HepG2 (cell line): Measurements from ENCODE around the gene NCOA3. TPM values are rescaled to one million over a fixed set of nuclear protein-coding genes. Genes with fewer than 3 reads are reported as not detected.
A peak's percentile ranks its signal among the peaks of the same experiment; 100 is the strongest.

ENCODE experiments used
- ATAC-seq: fragments of 200-7000 bp; cut with Tn5 transposase; 3 replicates; pipeline ENCODE4 v1.9.1; 2020; ENCODE audit warnings: mild to moderate bottlenecking, moderate library complexity
- BruUV-seq: library from RNA; stranded (reverse); fragments of 400-500 nt; replicated peaks from 2 replicates; lab custom pipeline; 2021; lab: Mats Ljungman, UMichigan
- CTCF ChIA-PET: fragments of 300-600 bp; formaldehyde crosslinking; extraction: SDS; loops from one replicate; lab custom pipeline; 2021; ENCODE audit warnings: low total read pairs, inconsistent platforms, low intra/inter-chr PET ratio; lab: Yijun Ruan, JAX
- POLR2A ChIA-PET: fragments of 350-600 bp; sonication (Branson Sonifier 250); formaldehyde crosslinking; loops from one replicate; lab custom pipeline; 2020; ENCODE audit warnings: antibody characterized with exemption, inconsistent platforms; lab: Yijun Ruan, JAX
- DNase-seq: peaks from one replicate; pipeline ENCODE4 v3.0.0-alpha.2; 2015; ENCODE audit warnings: low spot score
- FAIRE-seq: peaks from 3 replicates; lab custom pipeline; 2011; peaks lifted over from hg19 to GRCh38; lab: Jason Lieb, UNC
- H2AFZ ChIP-seq: one replicate; pipeline ENCODE4 v1.6.1; 2011; ENCODE audit warnings: low read length, inconsistent platforms
- H3K27ac ChIP-seq: fragments of 300-600 bp; 3 replicates; pipeline ENCODE4 v1.8.0; 2011; ENCODE audit warnings: mixed run types, mild to moderate bottlenecking, mixed read lengths, low read length, inconsistent platforms; ENCODE audit not compliant: insufficient read depth; ENCODE audit errors: extremely low read length
- H3K27me3 ChIP-seq, 2 experiments: fragments of 200-600 bp in 1 of 2; 2 replicates in 1 of 2; 3 replicates in 1 of 2; pipeline versions ENCODE4 v1.6.0 to v1.8.0; 2011; ENCODE audit warnings: low read length in 2 of 2, mild to moderate bottlenecking in 2 of 2, moderate library complexity in 2 of 2, inconsistent platforms in 1 of 2; ENCODE audit not compliant: insufficient read depth in 2 of 2, control insufficient read depth in 1 of 2
- H3K36me3 ChIP-seq, 2 experiments: fragments of 200-600 bp in 1 of 2; replicated peaks in 1 of 2; 2 replicates in 1 of 2; 3 replicates in 1 of 2; pipeline versions ENCODE4 v1.5.1 to v1.8.0; 2011; ENCODE audit warnings: low read length in 2 of 2, inconsistent platforms in 1 of 2; ENCODE audit not compliant: insufficient read depth in 2 of 2, control insufficient read depth in 1 of 2
- H3K4me1 ChIP-seq: 2 replicates; pipeline ENCODE4 v1.5.1; 2012; ENCODE audit warnings: low read length, inconsistent platforms; ENCODE audit not compliant: insufficient read depth
- H3K4me2 ChIP-seq: 2 replicates; pipeline ENCODE4 v1.6.0; 2011; ENCODE audit warnings: low read depth, low read length, inconsistent platforms
- H3K4me3 ChIP-seq, 3 experiments: fragments of 200-600 bp in 1 of 3; sonication (generic), shearing (Covaris generic) in 1 of 3; replicated peaks in 1 of 3; 2 replicates each; pipeline ENCODE4 v1.5.1; 2011 to 2016; ENCODE audit warnings: low read length in 3 of 3, inconsistent platforms in 2 of 3, low read depth in 2 of 3, mild to moderate bottlenecking in 2 of 3, control low read depth in 1 of 3, mixed read lengths in 1 of 3; ENCODE audit not compliant: insufficient read depth in 1 of 3
- H3K79me2 ChIP-seq: one replicate; pipeline ENCODE4 v1.6.1; 2011; ENCODE audit warnings: low read length, inconsistent platforms; ENCODE audit not compliant: insufficient read depth
- H3K9ac ChIP-seq: 2 replicates; pipeline ENCODE4 v1.6.0; 2011; ENCODE audit warnings: mild to moderate bottlenecking, low read depth, low read length, inconsistent platforms; ENCODE audit not compliant: insufficient read depth
- H3K9me3 ChIP-seq: 2 replicates; pipeline ENCODE4 v1.5.1; 2012; ENCODE audit warnings: mild to moderate bottlenecking, low read length
- H4K20me1 ChIP-seq: 2 replicates; pipeline ENCODE4 v1.6.0; 2011; ENCODE audit warnings: inconsistent platforms, mild to moderate bottlenecking, low read length, moderate library complexity; ENCODE audit not compliant: insufficient read depth
- AHR ChIP-seq: IDR thresholded peaks from 2 replicates; pipeline ENCODE4 v1.6.1; 2018; ENCODE audit warnings: missing genetic modification reagents, missing compliant biosample characterization
- ATF7-NPFF ChIP-seq: sonication (generic); formaldehyde crosslinking; IDR thresholded peaks from 2 replicates; pipeline ENCODE4 v1.8.1; 2023; ENCODE audit warnings: mild to moderate bottlenecking, low read depth, missing genetic modification reagents, moderate library complexity
- HNRNPK ChIP-seq: fragments of 200-400 bp; formaldehyde crosslinking; IDR thresholded peaks from 2 replicates; pipeline ENCODE4 v1.6.1; 2018; ENCODE audit warnings: low read length, low read depth, moderate library complexity, mild to moderate bottlenecking; ENCODE audit not compliant: poor library complexity, severe bottlenecking
- POGZ ChIP-seq: sonication (generic); formaldehyde crosslinking; IDR thresholded peaks from 2 replicates; pipeline ENCODE4 v1.4.0; 2020; ENCODE audit warnings: mild to moderate bottlenecking, missing genetic modification reagents
- PPARG ChIP-seq: conservative IDR thresholded peaks from 2 replicates; pipeline ENCODE4 v1.6.1; 2016; ENCODE audit warnings: missing biosample characterization, missing genetic modification reagents
- RARA ChIP-seq: IDR thresholded peaks from 2 replicates; pipeline ENCODE4 v1.6.1; 2016; ENCODE audit warnings: missing genetic modification reagents, missing compliant biosample characterization
- SETDB1 ChIP-seq: sonication (generic); formaldehyde crosslinking; IDR thresholded peaks from 2 replicates; pipeline ENCODE4 v1.5.1; 2020; ENCODE audit warnings: missing genetic modification reagents, mild to moderate bottlenecking, borderline replicate concordance
- ZBTB38 ChIP-seq: sonication (generic); formaldehyde crosslinking; IDR thresholded peaks from 2 replicates; pipeline ENCODE4 v1.5.1; 2020; ENCODE audit warnings: mild to moderate bottlenecking, missing genetic modification reagents
- ZKSCAN1 ChIP-seq: fragments of 150-350 bp; IDR thresholded peaks from 2 replicates; pipeline ENCODE4 v1.6.1; 2014; ENCODE audit warnings: low read length
- ZNF256 ChIP-seq: sonication (generic); formaldehyde crosslinking; conservative IDR thresholded peaks from 2 replicates; pipeline ENCODE4 v1.4.0; 2020; ENCODE audit warnings: missing genetic modification reagents
- ZNF350 ChIP-seq: sonication (generic); formaldehyde crosslinking; IDR thresholded peaks from 2 replicates; pipeline ENCODE4 v1.4.0; 2020; ENCODE audit warnings: mild to moderate bottlenecking, low read depth, missing genetic modification reagents, borderline replicate concordance
- ZNF468 ChIP-seq: sonication (generic); formaldehyde crosslinking; IDR thresholded peaks from 2 replicates; pipeline ENCODE4 v1.8.0; 2022; ENCODE audit warnings: mild to moderate bottlenecking, moderate library complexity, missing genetic modification reagents
- WGBS: methylation state at CpG from one replicate; pipeline ENCODE4 v1.1.6; 2017; ENCODE audit warnings: low lambda C conversion rate; 5-methylcytosine and 5-hydroxymethylcytosine counted together
- in situ Hi-C: cut with HindIII; loops from 2 replicates; pipeline ENCODE4 v1.10.0; 2017; ENCODE audit warnings: low pct_unique_long_range_greater_than_20kb; ENCODE audit not compliant: extremely low pct_ligation_motif_present
- intact Hi-C: fragments of 100-400 bp; cut with micrococcal nuclease; formaldehyde crosslinking; loops from one replicate; pipeline ENCODE4 v1.10.0; 2022; ENCODE audit not compliant: unreplicated experiment
- polyA plus RNA-seq, 8 experiments: library from polyadenylated mRNA; depleted of rRNA in 3 of 8; stranded (reverse) in 7 of 8; unstranded in 1 of 8; fragments of >200 nt; fragmentation: Illumina TruSeq in 4 of 8; extraction: Trizol in 4 of 8; gene quantifications; 2 replicates each; pipeline versions ENCODE4 v1.2.1 to v1.2.3, GENCODE V29; 2011 to 2016; ENCODE audit warnings: low read depth in 4 of 8, missing spikeins in 1 of 8, mixed read lengths in 1 of 8; ENCODE audit not compliant: insufficient read depth in 1 of 8
- total RNA-seq, 5 experiments: library from RNA; depleted of rRNA; stranded (reverse); fragments of >200 nt; fragmentation: Illumina TruSeq; extraction: Trizol; gene quantifications; 2 replicates each; pipeline ENCODE4 v1.2.3, GENCODE V29; 2016; ENCODE audit warnings: low read depth in 1 of 5
- TF ChIP-seq, protein P1 (sequence below): IDR thresholded peaks from 2 replicates; pipeline ENCODE4 v1.6.1; 2016; ENCODE audit warnings: mild to moderate bottlenecking, missing biosample characterization, missing genetic modification reagents

NCOA3 gene
- total and polyA plus RNA-seq, 2 of the 13 experiments (the other 11 are each of a cell fraction or from before 2014, with no cell fraction given), result 35.0 to 56.8 TPM

DNA sequence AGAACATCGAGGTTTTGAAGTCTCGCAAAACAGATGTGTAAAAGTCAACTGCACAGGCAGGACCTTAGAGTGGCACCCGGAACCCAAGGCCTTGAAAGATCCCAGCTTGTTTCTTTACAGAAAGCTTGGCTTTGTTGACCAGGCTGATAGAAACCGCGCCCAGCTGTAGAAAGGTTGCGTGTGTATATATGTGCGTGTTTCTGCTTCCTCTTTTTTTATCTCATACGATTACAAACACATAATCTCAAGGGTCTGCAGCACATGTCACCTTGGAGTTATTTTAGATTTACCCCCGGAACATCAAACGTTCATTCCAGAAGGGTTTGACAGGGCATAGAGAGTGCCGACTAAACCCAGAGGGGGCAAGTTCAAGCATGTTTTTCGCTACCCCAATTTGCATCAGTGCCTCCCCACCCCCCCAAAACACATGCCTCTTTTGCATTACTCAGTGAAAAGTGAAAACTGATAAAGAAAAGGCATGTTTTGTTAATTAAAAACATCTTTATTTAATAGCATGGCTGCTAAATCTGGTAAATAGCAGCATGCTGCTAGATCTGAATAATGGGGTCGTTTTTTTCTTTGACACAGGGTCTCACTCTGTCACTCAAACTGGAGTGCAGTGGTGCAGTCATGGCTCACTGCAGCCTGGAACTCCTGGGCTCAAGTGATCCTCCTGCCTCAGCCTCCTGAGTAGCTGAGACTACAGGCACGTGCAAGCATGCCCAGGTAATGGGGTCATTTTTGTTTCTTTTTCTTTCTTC lies 33.2 kb upstream of the NCOA3 start:
- Histone ChIP-seq H4K20me1 (no peaks in the 10 kb centered on the region), H3K4me2 (no peak overlapping the region), H3K79me2 (no peaks in the 10 kb centered on the region), H3K9ac (no peak overlapping the region), H3K36me3 (no peaks in the 10 kb centered on the region), H3K27me3 (no peaks in the 10 kb centered on the region), H3K4me3 (no peak overlapping the region), H3K4me1 (peaks cover 55% of the 10 kb centered on the region), H2AFZ (no peak overlapping the region), H3K27ac (no peak overlapping the region), H3K9me3 (no peaks in the 10 kb centered on the region)
- TF ChIP-seq ZBTB38 (peak; percentile 76), POGZ (peak; percentile 9; the same call in 1 of the 2 replicates)
- TF ChIP-seq, protein P1, sequence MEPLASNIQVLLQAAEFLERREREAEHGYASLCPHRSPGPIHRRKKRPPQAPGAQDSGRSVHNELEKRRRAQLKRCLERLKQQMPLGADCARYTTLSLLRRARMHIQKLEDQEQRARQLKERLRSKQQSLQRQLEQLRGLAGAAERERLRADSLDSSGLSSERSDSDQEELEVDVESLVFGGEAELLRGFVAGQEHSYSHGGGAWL (CRISPR knock-in tag), result no peak
- no peak for FAIRE-seq
- BruUV-seq, result no TSS peak
- ChIA-PET CTCF (no interaction called here), POLR2A (interaction anchor here (0.7 to 1.5 kb wide), 2 partner anchors 10 to 33 kb away, joined by 3 to 5 read pairs; partner anchors contain the start of gene NCOA3)
- in situ Hi-C loops (no loop called here), intact Hi-C loops (no loop called here)
- no peak for DNase-seq
- WGBS, result 85% methylated on average over 14 of the region's 14 CpGs
- ATAC-seq, result no peak

DNA sequence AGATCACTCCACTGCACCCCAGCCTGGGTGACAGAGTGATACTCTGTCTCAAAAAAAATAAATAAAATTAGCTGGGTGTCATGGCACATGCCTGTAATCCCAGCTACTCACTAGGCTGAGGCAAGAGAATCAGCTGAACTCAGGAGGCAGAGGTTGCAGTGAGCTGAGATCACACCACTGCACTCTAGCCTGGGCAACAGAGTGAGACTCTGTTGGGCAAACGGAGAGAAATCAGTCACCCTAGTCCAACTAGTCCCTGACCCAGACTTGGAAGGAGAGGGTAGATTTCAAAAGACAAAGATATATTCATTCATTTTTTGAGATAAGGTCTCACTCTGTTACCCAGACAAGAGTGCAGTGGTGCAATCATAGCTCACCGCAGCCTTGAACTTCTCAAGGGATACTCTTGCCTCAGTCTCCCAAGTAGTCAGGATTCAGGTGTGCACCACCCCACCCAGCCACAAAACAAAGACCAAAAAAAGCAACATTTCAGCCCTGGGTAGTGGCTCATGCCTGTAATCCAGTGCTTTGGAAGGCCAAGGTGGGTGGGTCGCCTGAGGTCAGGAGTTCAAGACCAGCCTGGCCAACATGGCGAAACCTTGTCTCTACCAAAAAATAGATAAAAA lies 26.2 kb upstream of the NCOA3 start:
- H3K9me3 ChIP-seq, result no peaks in the 10 kb centered on the region
- no peak for FAIRE-seq
- TF ChIP-seq HNRNPK (no peak), ZKSCAN1 (no peak), ZNF350 (CRISPR knock-in tag) (no peak), ZNF468 (CRISPR knock-in tag) (no peak), RARA (CRISPR knock-in tag) (no peak), ATF7-NPFF (CRISPR knock-in tag) (no peak), ZNF256 (CRISPR knock-in tag) (no peak), AHR (CRISPR knock-in tag) (no peak), PPARG (CRISPR knock-in tag) (no peak), SETDB1 (CRISPR knock-in tag) (no peak)

More for the DNA sequence above, 26.2 kb upstream of the NCOA3 start:
- peaks cover 41% of the 10 kb centered on the region for H3K4me1 ChIP-seq
- H4K20me1 ChIP-seq, result no peaks in the 10 kb centered on the region
- WGBS, result 66% methylated on average over 4 of the region's 4 CpGs
- H3K4me2 ChIP-seq, result no peak overlapping the region
- ChIA-PET POLR2A (interaction anchor here (1.2 kb wide), 1 partner anchor 11 kb away, joined by 3 read pairs; no protein-coding TSS in a partner anchor), CTCF (no interaction called here)
- no peak overlapping the region for H2AFZ ChIP-seq
- H3K36me3 ChIP-seq, result no peaks in the 10 kb centered on the region
- H3K9ac ChIP-seq, result no peak overlapping the region
- in situ Hi-C loops, result no loop called here
- peak; percentile 39 for DNase-seq
- peak; percentile 65 for ATAC-seq
- H3K27ac ChIP-seq, result no peak overlapping the region
- H3K4me3 ChIP-seq, result no peak overlapping the region
- no peaks in the 10 kb centered on the region for H3K79me2 ChIP-seq
- H3K27me3 ChIP-seq, result no peaks in the 10 kb centered on the region
- no TSS peak for BruUV-seq
- intact Hi-C loops, result no loop called here
